CD4-positive, alpha-beta T cell treated with Interleukin-1 beta for 1 hour (primary cell): ENCODE results near the gene CALML5.

Source experiments
- DNase-seq, 2 donors: peaks; one replicate each; pipeline ENCODE4 v3.0.0-alpha.2; 2020 to 2022

CALML5 gene

DNA sequence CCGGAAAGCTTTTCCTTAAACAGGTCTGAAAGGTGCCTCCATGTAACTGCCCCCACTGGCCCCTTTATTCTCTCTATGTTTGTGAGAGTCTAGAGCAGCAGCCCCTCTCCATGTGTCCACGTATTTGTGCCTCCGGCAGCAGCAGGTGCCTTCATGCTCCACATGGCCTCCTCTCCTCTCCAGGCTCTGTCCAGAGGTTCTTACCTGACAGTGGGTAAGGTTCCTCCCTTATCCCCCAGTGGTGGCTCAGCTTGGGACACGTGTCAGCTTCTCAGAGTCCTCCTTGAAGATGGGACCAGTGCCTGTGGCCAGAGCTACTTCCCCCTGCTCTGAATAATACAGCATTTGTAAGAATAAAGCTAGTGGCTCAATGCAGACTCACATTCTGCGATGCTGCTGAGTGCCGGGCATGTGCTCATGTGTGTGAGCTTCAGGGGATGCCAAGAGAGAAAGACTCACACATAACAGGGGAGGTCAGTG lies 33.3 kb upstream of the CALML5 start:
- no peak for DNase-seq

DNA sequence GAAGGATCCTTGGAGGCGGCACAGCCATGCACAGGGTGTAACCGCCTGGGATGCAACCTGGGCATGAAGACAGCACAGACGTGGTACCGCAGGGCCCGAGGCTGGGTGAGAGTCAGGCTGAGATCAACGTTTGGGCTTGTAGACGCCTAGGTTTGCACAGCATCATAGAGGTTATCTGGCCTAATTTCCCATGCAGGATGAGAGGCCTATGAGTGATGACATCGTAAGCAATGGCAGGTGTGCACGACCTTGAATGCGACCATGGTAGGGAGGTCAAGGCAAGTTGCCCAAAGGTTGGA lies 32.9 kb upstream of the CALML5 start:
- no peak for DNase-seq

DNA sequence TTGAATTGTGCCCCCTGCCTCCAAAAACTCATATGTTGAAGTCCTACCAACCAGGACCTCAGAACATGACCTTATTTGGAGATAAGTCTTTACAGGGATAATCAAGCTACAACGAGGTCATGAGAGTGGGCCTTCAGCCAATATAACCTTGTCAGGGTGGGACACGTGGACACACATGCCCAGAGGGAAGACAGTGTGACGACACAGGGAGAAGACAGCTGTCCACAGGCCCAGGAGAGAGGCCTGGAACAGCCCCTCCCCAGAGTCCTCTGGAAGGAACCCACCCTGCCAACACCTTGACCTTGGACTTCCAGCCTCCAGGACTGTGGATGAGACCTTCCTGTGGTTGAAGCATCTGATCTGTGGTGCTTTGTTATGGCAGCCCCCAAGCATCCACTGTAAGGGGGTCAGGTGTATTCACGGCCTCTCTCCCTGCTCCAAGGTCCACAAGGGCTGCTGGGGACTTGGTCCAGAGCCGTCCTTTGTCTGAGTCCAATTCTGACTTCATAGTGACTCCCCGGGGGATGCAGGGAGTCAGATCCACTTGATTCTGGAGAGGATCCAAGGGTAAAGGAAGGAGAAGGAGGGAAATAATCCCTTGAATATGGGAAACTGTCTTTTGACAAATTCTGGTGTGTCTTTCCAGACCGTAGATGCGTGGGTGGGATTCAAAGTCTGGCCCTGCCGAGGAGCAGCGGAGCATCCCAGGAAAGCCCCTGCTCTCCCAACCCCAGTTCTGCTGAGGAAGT lies 32.4 kb upstream of the CALML5 start:
- no peak for DNase-seq

DNA sequence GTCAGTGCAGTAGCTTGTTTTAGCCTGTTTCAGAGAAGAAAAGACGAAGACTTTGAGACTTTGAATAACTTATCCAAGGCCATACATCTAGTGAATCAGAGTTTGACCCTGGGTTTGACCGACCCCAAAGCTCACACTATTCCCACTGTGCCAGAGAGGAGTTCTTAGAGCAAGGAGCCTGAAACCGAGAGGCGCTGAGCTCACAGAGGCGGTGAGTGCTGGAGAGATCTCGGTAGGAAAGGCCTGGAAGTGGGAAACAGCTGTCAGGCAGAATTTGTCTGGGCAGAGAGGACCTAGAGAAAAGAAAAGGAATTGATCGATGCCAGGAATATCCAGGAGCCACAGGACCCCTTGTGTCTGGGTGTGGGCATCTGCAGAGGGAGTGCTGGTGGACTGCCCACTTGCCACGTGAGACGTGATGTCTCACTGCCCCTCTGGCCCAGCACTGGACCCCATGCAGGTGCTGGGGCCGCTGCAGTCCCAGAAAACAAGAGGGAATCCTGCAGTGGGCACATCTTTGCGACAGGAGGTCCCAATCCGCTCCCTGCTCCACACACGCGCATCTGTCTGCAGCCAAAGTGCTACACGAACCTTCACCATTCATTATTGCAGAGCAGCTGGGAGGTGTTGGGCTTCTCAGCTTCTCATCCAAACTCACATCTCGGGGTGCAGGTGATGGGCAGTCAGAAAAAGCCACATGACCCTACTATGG lies 31.6 kb upstream of the CALML5 start:
- DNase-seq, result no peak

DNA sequence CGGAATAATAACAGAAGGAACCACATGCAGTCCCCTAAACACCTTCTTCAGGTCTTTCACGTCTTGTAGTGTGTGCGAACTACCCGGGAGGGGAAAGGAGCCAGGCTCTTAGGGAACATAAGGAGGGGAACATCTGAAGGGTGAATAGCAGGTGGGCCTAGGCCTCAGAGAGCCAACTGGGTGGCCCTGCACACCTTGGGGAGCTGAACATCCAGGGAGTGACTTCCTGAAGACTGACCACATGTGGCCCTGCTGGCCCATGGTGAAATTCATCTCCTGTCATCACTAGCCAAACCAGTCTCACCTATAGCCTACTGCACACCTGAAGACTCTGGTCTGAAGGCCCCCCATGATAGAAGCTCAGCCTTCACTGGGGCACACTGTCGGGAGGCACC lies 31.0 kb upstream of the CALML5 start:
- no peak for DNase-seq

DNA sequence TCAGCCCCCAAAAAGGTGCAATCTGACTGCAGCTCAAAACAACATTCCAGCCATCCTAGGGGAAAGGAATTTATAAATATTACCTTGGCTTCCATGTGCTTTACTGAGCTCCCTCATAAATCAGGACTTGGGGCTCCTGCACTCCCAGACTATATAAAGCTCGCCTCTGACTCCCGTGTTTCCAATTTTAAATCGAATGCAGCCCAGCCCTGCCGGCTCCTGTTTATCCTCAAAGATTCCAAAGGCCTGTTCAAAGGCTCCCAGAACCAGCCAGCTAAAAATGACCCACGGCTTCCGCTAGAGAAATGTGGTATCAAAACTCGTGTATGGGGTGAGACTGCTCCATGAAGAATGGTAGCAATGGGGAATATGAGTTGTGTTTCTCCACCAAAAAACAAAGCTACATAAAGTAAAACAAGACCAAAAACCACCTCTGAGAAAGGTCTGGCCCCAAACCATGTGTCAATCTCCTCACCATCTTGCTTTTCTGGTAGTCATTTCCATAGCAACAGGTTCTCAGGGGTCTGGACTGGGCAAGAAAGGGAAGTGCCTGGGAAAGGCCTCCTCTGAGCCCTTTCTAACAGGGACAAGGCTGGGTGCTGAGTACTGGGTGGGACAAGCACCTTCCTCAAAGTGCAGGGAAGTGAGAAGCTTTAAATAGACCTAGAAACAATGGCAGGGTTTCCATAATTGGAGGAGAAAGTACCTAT lies 30.5 kb upstream of the CALML5 start:
- DNase-seq, result no peak

DNA sequence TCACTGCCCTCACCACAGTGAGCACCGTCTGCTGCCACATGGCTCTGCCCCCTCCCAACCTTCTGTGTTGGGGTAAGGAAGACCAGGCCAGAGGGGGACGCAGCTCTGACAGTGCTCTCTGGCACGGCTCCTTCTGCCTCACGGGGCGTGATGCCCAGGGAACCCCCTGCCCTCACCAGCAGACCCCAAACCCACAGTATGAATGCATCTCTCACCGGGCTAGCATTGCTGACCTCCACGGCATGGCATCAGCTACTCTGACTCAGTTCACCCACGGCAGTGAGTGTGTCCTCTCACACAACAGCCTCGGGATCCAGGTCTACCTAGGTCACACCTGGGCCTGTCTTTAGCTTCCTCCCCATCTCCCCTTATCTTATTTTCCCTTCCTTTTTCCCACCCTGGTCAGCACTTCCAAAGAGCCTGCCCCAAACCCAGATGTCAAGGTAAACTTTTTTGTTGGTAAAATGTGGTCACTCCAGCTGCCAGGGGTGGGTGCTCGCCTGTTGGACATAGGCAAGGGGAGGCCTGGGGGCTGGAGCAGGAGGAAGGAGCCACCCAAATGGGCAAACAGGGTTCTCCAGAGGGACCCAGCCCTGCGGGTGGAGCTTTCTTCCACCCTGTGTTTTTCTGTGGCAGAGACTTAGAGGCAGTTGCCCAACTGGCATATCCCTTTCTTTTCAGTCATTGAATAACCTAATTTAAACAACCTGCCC lies 29.8 kb upstream of the CALML5 start:
- no peak for DNase-seq

DNA sequence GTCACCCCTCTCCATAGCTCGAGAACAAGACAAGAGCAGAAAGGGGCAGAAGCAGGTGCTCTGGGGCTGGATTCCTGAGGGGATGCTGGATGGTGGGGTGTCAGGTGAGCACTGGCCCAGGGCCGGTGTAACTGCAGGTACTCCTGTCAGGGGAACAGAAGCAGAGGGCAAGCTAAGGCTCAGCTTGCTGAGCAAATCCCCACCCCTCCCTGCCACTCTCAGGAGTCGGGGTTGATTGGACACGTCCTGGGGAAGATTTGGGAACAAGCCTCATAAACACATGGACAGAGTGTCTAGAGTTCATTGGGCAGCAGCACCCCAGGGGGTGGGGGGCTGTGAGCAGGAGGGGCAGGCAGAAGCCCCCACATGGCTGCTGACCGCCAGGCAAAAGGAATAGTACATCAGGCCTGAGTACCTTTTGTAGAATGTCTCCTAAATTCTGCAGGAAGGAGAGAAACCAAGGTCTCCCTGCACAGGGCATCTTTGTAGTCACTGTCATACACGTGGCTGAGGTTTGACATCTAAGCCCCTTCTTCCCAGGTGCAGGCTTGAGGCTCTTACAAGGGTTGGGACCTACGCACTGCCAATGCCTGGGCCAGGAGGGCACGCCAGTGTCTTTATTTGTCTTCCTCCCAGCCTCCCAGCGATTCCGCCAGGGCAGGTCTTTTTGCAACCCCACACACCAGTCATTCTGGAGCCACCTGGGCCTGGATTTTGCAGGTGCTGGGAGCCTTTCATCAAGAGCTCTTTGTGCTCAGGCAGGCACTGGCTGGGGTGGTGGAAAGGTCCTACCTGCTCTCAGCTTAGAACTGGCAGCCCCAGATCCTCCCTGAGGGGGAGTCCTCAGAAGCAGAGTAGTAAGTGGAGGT lies 28.2 kb upstream of the CALML5 start:
- DNase-seq, result no peak

DNA sequence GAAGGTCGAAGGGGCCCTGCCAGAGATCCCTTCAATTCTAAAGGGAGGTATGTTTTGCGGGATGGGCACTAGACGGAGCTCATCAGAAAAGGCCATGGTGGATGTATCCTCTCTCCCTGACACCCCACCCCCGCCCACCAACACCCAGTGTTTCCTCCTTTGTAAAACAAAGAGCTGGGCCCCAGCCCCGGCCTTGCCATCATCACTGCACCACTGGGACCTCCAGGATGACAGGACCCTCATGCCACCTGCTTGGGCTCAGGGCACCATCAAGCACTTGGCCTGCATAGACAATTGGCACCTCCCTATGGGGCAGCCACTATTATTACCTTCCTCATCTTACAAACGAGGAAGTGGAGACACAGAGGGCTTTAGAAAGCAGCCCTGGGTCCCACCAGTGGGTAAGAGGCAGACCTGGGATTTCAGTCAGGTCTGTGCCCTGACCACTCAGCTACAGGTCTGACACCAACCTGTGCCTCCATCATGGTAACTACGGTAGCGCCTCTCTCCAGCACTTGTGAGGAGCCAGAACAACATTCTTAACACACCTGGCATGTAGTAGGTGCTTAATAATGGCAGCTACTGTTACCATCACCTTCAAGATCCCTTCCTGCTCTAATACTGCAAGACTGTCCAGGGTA lies 27.4 kb upstream of the CALML5 start:
- no peak for DNase-seq

DNA sequence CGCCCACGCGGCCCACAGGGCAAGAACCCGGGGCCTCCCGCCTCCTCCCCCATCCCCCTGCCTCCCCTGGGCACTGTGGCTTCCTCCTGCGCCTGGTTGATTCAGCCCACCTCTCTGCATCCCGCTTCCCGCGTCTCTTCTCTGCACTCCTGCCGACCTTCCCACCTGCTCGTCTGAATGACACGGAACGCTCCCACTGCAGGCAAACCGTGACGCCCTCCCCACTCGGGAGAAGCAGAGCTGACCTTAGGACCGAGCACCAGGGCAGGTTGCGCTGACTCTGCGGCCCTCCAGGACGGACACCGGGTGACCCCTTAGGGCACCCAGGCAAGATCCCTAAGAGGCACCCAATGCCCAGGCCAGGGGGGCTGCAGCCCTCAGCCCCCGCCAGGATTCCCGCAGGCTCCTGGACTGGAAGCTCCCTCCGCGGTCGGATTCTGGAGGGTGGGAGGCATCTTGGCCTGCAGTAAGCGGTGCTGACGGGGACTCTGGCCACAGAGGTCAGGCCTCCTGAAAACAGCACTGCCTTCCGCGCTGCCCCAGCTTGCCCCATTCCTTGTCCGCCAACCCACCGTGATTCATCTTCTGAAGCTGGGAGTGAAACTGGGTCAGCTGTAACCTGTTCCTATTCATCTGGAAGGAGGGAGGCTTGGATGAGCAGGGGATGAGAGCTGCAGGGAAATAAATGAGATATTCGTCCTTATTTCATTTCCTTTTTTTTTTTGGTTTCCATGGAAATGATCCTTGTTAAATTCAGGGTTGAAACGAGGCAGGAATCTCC lies 26.4 kb upstream of the CALML5 start:
- DNase-seq, result no peak

DNA sequence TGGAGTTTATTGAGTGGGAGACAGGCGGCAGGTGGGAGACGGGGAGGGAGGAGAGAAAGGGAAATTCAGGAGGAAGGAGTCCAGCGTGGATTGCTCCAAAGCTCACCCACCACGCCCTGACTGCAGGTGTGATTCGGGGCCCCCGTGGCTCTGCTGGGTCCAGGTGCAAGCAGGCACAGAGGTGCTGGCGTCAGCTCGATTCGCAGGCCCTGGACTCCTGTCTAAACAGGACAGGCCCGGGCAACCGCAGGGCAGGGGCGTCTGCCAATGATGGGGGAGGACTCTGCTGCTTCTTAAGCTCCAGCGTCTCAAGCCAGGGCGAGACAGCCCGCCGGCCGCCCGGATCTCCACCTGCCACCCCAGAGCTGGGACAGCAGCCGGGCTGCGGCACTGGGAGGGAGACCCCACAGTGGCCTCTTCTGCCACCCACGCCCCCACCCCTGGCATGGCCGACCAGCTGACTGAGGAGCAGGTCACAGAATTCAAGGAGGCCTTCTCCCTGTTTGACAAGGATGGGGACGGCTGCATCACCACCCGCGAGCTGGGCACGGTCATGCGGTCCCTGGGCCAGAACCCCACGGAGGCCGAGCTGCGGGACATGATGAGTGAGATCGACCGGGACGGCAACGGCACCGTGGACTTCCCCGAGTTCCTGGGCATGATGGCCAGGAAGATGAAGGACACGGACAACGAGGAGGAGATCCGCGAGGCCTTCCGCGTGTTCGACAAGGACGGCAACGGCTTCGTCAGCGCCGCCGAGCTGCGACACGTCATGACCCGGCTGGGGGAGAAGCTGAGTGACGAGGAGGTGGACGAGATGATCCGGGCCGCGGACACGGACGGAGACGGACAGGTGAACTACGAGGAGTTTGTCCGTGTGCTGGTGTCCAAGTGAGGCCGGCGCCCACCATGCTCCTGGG lies 25.5 kb upstream of the CALML5 start, which contains the start of gene CALML3:
Gene CALML3 (plus strand): TSS at position 321 of the 920 bp plus-strand sequence. CDS start 125 bp downstream, at position 446.
- no peak for DNase-seq

DNA sequence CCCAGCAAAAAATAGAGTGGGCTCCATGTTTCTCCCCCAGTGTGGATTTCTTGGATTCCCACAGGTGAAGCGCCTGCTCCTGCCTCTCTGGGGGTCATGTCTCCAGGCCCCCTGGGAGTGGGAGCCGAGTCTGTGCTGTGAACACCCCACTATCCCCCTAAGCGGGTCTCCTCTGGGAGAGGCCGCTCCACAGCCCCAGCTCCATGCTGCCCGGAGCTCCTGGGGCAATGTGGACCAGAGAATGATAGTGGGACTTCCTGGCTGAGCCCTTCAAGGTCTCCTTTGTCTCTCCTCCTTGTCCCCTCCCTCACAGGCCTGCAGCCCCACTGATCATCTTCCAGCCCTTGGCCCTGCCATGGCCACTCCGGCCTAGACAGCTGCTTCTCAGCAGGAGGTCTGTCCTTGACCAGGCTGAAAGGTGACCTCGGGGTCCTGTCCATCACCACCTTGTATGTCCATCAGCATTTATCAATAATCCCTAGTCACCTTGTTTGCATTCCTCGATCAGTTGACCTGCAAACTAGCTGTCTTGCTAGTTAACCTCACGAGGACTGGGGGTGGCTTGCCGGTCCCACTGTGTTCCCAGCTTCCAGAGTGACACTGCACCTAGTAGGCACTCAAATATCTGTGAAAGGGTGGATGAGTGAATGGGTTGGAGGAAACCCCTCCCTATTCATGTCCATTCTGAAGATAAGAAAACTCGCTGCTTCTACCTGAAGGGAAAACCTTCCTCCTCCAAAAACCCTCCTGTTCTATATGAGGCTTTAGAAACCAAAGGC lies 24.6 kb upstream of the CALML5 start:
- DNase-seq, result no peak

DNA sequence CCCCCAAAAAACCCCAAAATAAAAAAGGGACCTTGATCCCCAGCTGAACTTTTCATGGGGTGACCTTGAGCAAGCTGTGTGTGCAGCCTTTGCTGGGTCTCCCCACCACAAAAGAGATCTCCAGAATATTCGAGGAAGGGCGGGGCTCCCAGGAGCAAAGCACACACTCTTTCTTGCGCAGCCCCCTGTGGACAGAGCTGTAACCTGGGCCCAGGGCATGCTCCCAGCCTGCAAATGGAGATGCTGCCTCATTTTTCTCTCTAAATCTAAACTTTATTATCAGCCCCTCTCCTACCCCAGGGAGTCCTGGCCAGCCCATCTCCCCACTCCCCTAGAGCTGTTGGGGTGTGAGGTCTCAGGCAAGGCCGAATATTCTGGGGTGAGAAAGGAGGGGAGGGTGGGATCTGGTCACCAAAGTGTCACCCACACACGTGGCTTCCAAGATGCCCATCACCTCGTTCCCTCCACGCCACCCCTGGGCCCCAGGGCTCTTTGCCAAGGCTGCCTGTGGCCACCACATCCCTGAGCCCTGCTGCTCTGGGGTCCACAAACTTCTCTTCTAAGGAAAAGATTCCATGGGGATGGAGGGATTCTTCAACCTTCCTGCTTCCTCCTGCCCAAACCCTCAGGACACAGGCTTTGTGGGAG lies 23.7 kb upstream of the CALML5 start:
- no peak for DNase-seq

DNA sequence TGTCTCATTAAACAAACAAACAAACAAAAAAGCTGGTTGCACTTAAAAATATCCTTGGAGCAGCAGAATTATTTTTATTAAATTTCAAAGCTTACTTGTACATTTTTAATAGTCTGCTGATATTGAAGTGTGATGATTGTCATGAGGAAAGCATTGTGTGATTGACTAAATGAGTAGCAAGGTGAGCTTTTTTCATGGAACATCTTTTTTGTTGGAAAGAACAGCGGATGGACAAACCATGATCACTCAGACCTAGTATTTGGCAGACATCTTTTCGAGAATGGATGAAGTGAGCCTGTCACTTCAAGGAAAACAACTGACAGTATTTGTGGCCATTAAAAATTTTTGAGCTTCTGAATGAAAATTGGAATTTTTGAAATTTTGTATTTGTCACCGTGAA lies 19.7 kb upstream of the CALML5 start:
- DNase-seq, result no peak

DNA sequence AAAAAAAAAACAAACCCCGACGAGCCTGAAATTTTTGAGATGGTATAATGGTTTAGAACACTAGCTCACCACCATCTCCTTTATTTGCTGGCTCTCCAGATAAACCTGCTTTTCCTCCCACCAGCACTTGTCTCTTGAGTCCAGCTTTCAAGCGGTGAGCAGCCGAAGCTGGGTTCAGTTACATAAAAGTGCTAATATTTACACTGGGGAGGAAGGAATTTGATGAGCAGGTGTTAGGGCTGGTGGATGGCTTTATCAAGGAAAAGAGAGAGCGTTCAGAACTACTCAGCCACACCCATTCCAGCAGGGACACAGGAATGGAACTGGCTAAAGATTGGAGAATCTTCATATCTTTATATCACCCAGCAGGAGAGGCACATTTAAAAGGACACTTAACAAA lies 18.8 kb upstream of the CALML5 start:
- no peak for DNase-seq

DNA sequence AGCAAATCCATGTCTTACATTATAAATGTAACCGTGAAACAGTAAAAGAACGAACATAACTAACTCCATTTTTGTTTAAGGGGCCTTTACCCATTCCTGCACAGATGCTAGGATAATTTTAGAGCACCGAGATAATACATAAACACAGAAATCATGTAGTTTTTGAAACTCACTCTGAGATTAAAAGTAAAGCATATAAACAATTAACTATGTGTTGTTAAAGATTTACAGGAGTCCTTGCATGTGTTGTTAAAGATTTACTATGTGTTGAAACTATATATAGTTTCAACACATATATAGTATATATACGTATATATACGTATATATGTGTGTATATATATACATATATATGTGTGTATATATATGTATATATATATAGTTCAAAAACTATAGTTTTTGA lies 18.2 kb upstream of the CALML5 start:
- DNase-seq, result no peak

DNA sequence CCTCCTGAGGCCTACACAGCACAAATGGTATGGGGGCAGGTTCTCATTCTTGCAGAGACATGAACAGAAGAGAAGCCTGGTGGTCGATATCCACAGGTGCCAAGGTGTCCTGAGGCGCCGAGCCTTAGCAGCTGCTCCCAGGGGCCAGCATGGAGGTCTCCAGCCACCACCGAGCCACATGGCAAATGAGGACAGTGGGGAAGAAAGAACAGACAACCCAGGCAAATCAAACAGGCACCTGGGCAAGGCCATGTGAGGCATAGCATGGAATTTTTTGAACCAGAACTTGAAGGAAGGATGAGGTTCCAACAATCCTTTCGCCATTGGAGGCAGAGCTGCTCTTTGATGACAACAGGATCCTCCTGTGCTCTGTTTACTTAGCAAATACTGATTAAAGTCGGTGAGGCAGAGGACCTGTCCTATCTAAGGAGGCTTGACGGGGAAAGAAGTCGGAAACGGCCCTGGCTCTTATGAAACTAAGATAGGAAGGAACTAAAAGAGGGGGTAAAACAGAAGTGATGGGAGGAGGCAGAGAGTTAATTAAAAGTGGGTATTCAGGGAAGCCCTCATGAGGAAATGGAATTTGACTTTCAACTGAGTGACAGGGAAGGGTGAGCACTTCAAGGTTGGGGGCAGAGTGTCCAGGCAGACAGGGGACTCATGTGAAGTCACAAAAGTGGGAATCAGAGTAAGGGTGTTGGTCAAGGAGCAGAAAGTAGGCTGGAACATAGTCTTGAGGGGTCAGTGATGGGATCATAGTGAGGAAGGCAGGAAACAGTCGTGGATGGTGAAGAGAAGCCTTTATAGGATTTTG lies 16.8 kb upstream of the CALML5 start:
- no peak for DNase-seq
